H1 (cell line): ENCODE results near the gene IRS1. TPM values are rescaled to one million over a fixed set of nuclear protein-coding genes. Genes with fewer than 3 reads are reported as not detected.

Experiments used
- CTCF ChIA-PET: fragments of 300-600 bp; sonication (Branson Sonifier 250); formaldehyde crosslinking; loops from one replicate; lab custom pipeline; 2021; ENCODE audit not compliant: partially characterized antibody; lab: Charles Lee
- POLR2A ChIA-PET: fragments of 300-600 bp; sonication (Branson Sonifier 250); formaldehyde crosslinking; loops from one replicate; lab custom pipeline; 2021; ENCODE audit warnings: inconsistent platforms; ENCODE audit not compliant: partially characterized antibody; lab: Charles Lee
- DNase-seq, 2 experiments: peaks; one replicate each; pipeline versions ENCODE4 v3.0.0 to v3.0.0-alpha.2; 2010 to 2022; ENCODE audit warnings: low spot score in 2 of 2, low read depth in 1 of 2, mixed read lengths in 1 of 2
- FAIRE-seq: peaks from 2 replicates; lab custom pipeline; 2011; peaks lifted over from hg19 to GRCh38; lab: Jason Lieb, UNC
- H2AFZ ChIP-seq: 2 replicates; pipeline ENCODE4 v1.8.1; 2012; ENCODE audit warnings: low read length, inconsistent platforms
- H2AK5ac ChIP-seq: 2 replicates; pipeline ENCODE4 v1.6.1; 2013; ENCODE audit warnings: low read depth, low read length
- H2BK120ac ChIP-seq: replicated peaks from 2 replicates; pipeline ENCODE3; 2013; ENCODE audit warnings: low read depth, low read length, inconsistent platforms
- H2BK12ac ChIP-seq: 2 replicates; pipeline ENCODE4 v1.6.1; 2013; ENCODE audit warnings: low read depth, low read length
- H2BK15ac ChIP-seq: 2 replicates; pipeline ENCODE4 v1.6.1; 2013; ENCODE audit warnings: low read length
- H2BK20ac ChIP-seq: 2 replicates; pipeline ENCODE4 v1.6.1; 2013; ENCODE audit warnings: low read length
- H2BK5ac ChIP-seq: 2 replicates; pipeline ENCODE4 v1.6.1; 2013; ENCODE audit warnings: low read depth, low read length
- H3K14ac ChIP-seq: 2 replicates; pipeline ENCODE4 v1.6.1; 2013; ENCODE audit warnings: inconsistent platforms; ENCODE audit not compliant: insufficient read length
- H3K18ac ChIP-seq: 2 replicates; pipeline ENCODE4 v1.6.1; 2013; ENCODE audit warnings: low read length; ENCODE audit errors: extremely low read depth
- H3K23ac ChIP-seq: 2 replicates; pipeline ENCODE4 v1.6.1; 2013; ENCODE audit warnings: inconsistent platforms; ENCODE audit not compliant: insufficient read length
- H3K23me2 ChIP-seq: 2 replicates; pipeline ENCODE4 v1.6.1; 2013; ENCODE audit warnings: low read depth, low read length
- H3K27ac ChIP-seq: 2 replicates; pipeline ENCODE4 v1.6.1; 2011; ENCODE audit warnings: low read depth, low read length, inconsistent platforms
- H3K27me3 ChIP-seq, 4 experiments: replicated peaks in 1 of 4; 1 replicate in 1 of 4; 2 replicates in 3 of 4; pipeline versions ENCODE4 v1.6.1 to v1.8.1; 2011 to 2013; ENCODE audit warnings: low read length in 3 of 4, mild to moderate bottlenecking in 3 of 4, inconsistent platforms in 2 of 4, mixed read lengths in 2 of 4, moderate library complexity in 1 of 4; ENCODE audit not compliant: control insufficient read depth in 3 of 4, insufficient read depth in 3 of 4; ENCODE audit errors: extremely low read depth in 1 of 4
- H3K36me3 ChIP-seq, 4 experiments: 2 replicates each; pipeline versions ENCODE4 v1.6.1 to v1.8.1; 2011 to 2013; ENCODE audit warnings: mild to moderate bottlenecking in 4 of 4, low read length in 3 of 4, moderate library complexity in 2 of 4, control low read depth in 1 of 4, inconsistent platforms in 1 of 4; ENCODE audit not compliant: insufficient read depth in 4 of 4, control insufficient read depth in 2 of 4
- H3K4ac ChIP-seq: replicated peaks from 2 replicates; pipeline ENCODE3; 2013; ENCODE audit warnings: low read length, low read depth, mixed read lengths, inconsistent platforms; ENCODE audit not compliant: insufficient read length
- H3K4me1 ChIP-seq, 4 experiments: replicated peaks in 1 of 4; 1 replicate in 1 of 4; 2 replicates in 3 of 4; pipeline versions ENCODE4 v1.6.1 to v1.8.1; 2011 to 2013; ENCODE audit warnings: low read length in 3 of 4, inconsistent platforms in 2 of 4, mixed read lengths in 1 of 4; ENCODE audit not compliant: insufficient read depth in 4 of 4, control insufficient read depth in 3 of 4
- H3K4me2 ChIP-seq, 2 experiments: 2 replicates each; pipeline versions ENCODE4 v1.6.1 to v1.8.1; 2011 to 2013; ENCODE audit warnings: low read depth in 2 of 2, low read length in 2 of 2, control low read depth in 1 of 2, inconsistent platforms in 1 of 2, mild to moderate bottlenecking in 1 of 2; ENCODE audit not compliant: insufficient read depth in 1 of 2
- H3K4me3 ChIP-seq, 4 experiments: fragments of 200-600, 300-600 bp in 1 of 4; sonication (generic), shearing (Covaris generic), sonication (Bioruptor Twin) in 1 of 4; 2 replicates each; pipeline versions ENCODE4 v1.5.1 to v1.8.1; 2011 to 2016; ENCODE audit warnings: low read length in 4 of 4, low read depth in 3 of 4, control low read depth in 2 of 4, inconsistent platforms in 2 of 4, mild to moderate bottlenecking in 2 of 4, mixed read lengths in 1 of 4, moderate library complexity in 1 of 4; ENCODE audit not compliant: insufficient read depth in 2 of 4; ENCODE audit errors: extremely low read depth in 1 of 4
- H3K56ac ChIP-seq: replicated peaks from 2 replicates; pipeline ENCODE3; 2013; ENCODE audit warnings: low read depth, mild to moderate bottlenecking, mixed read lengths, low read length, inconsistent platforms; ENCODE audit not compliant: insufficient read length
- H3K79me1 ChIP-seq: 2 replicates; pipeline ENCODE4 v1.6.1; 2013; ENCODE audit warnings: low read depth, low read length, control low read depth
- H3K79me2 ChIP-seq, 2 experiments: 2 replicates each; pipeline versions ENCODE4 v1.6.1 to v1.8.1; 2012 to 2013; ENCODE audit warnings: low read length in 2 of 2, mild to moderate bottlenecking in 2 of 2, inconsistent platforms in 1 of 2; ENCODE audit not compliant: insufficient read depth in 2 of 2, control insufficient read depth in 1 of 2
- H3K9ac ChIP-seq, 4 experiments: replicated peaks in 1 of 4; 1 replicate in 1 of 4; 2 replicates in 3 of 4; pipeline versions ENCODE4 v1.6.1 to v1.8.1; 2011 to 2013; ENCODE audit warnings: low read depth in 3 of 4, low read length in 3 of 4, control low read depth in 2 of 4, mild to moderate bottlenecking in 2 of 4, moderate library complexity in 2 of 4, inconsistent platforms in 1 of 4; ENCODE audit errors: extremely low read depth in 1 of 4
- H3K9me3 ChIP-seq, 2 experiments: 2 replicates each; pipeline versions ENCODE4 v1.6.1 to v1.8.1; 2012 to 2013; ENCODE audit warnings: mild to moderate bottlenecking in 2 of 2, moderate library complexity in 2 of 2, control low read depth in 1 of 2, inconsistent platforms in 1 of 2, low read depth in 1 of 2, low read length in 1 of 2, mixed read lengths in 1 of 2; ENCODE audit not compliant: insufficient read depth in 2 of 2
- H4K20me1 ChIP-seq, 2 experiments: replicated peaks in 1 of 2; 2 replicates each; pipeline versions ENCODE3 to v1.8.1; 2011 to 2013; ENCODE audit warnings: inconsistent platforms in 2 of 2, low read length in 2 of 2, mild to moderate bottlenecking in 1 of 2; ENCODE audit not compliant: insufficient read depth in 2 of 2, control insufficient read depth in 1 of 2
- H4K5ac ChIP-seq: 2 replicates; pipeline ENCODE4 v1.6.1; 2013; ENCODE audit warnings: low read length, low read depth, mixed read lengths, inconsistent platforms; ENCODE audit not compliant: insufficient read length
- H4K8ac ChIP-seq: 2 replicates; pipeline ENCODE4 v1.8.0; 2013; ENCODE audit warnings: mild to moderate bottlenecking, moderate library complexity, low read length, inconsistent platforms; ENCODE audit not compliant: insufficient read depth; ENCODE audit errors: extremely low read depth
- H4K91ac ChIP-seq: replicated peaks from 2 replicates; pipeline ENCODE3; 2013; ENCODE audit warnings: low read length, mixed read lengths, inconsistent platforms; ENCODE audit not compliant: insufficient read length
- CBX5 ChIP-seq: fragments of 300-800, 300-1000 bp; sonication (generic); IDR thresholded peaks from 2 replicates; pipeline ENCODE4 v1.7.1; 2016; ENCODE audit warnings: antibody characterized with exemption, low read length, low read depth
- CBX8 ChIP-seq: fragments of 300-800, 300-1000 bp; sonication (generic); IDR thresholded peaks from 2 replicates; pipeline ENCODE4 v1.7.1; 2016; ENCODE audit warnings: low read depth, low read length, borderline replicate concordance
- JUND ChIP-seq: IDR thresholded peaks from 2 replicates; pipeline ENCODE4 v1.6.1; 2011; ENCODE audit warnings: mild to moderate bottlenecking, improper control_type of control experiment, low read length
- KDM5A ChIP-seq: fragments of 200-600 bp; IDR thresholded peaks from 2 replicates; pipeline ENCODE4 v1.7.1; 2012; ENCODE audit warnings: mild to moderate bottlenecking, low read length, inconsistent platforms, mixed read lengths
- MAFK ChIP-seq: IDR thresholded peaks from 2 replicates; pipeline ENCODE4 v1.6.1; 2012; ENCODE audit warnings: low read depth, mild to moderate bottlenecking, improper control_type of control experiment, low read length
- POLR2AphosphoS5 ChIP-seq: IDR thresholded peaks from 2 replicates; pipeline ENCODE4 v1.6.1; 2011; ENCODE audit warnings: low read depth, low read length
- SP1 ChIP-seq: IDR thresholded peaks from 2 replicates; pipeline ENCODE4 v1.6.1; 2011; ENCODE audit warnings: low read depth, low read length
- SP4 ChIP-seq: IDR thresholded peaks from 2 replicates; pipeline ENCODE4 v1.6.1; 2012; ENCODE audit warnings: low read length, inconsistent platforms
- SRF ChIP-seq: IDR thresholded peaks from 2 replicates; pipeline ENCODE4 v1.6.1; 2011; ENCODE audit warnings: mild to moderate bottlenecking, low read depth, low read length, moderate library complexity
- TAF1 ChIP-seq: IDR thresholded peaks from 2 replicates; pipeline ENCODE4 v1.6.1; 2011; ENCODE audit warnings: mild to moderate bottlenecking, low read depth, low read length
- USF2 ChIP-seq: IDR thresholded peaks from 2 replicates; pipeline ENCODE4 v1.6.1; 2011; ENCODE audit warnings: low read length, improper control_type of control experiment
- WGBS, 2 experiments: shearing (Covaris generic) in 1 of 2; methylation state at CpG; one replicate each; pipeline versions ENCODE4 v1.1.6 to v1.1.7; 2013 to 2015; ENCODE audit warnings: low lambda C conversion rate in 2 of 2, mixed read lengths in 2 of 2, inconsistent platforms in 1 of 2, low coverage in 1 of 2, missing lambda C conversion rate in 1 of 2; ENCODE audit not compliant: insufficient replicate concordance in 2 of 2, insufficient coverage in 1 of 2, insufficient read length in 1 of 2; ENCODE audit errors: extremely low coverage in 1 of 2, missing lambda C conversion rate in 1 of 2; 5-methylcytosine and 5-hydroxymethylcytosine counted together
- polyA plus RNA-seq, 7 experiments: library from polyadenylated mRNA; depleted of rRNA in 3 of 7; stranded (reverse) in 5 of 7; unstranded in 2 of 7; fragments of >200 nt in 5 of 7; fragments of 200-250 nt in 2 of 7; gene quantifications; 1 replicate in 5 of 7; 2 replicates in 1 of 7; 4 replicates in 1 of 7; pipeline versions ENCODE4 v1.2.1 to v1.2.3, GENCODE V29; 2011 to 2013; ENCODE audit warnings: missing spikeins in 2 of 7, mixed read lengths in 2 of 7
- total RNA-seq: library from RNA; stranded (reverse); fragmentation: NEBNext Ultra II Directional; extraction: Animal tissue kit (Norgen Biotek cat#: 25700); gene quantifications from 2 replicates; pipeline ENCODE4 v1.2.1, GENCODE V29; 2021

IRS1 gene
- total and polyA plus RNA-seq, 2 of the 8 experiments (the other 6 are each of a cell fraction or from before 2014, with no cell fraction given), result 9.1 to 26.9 TPM

- H3K9me3 ChIP-seq, result no peaks in the 10 kb centered on the region
- H4K8ac ChIP-seq, result no peak overlapping the region
- no peaks in the 10 kb centered on the region for H3K36me3 ChIP-seq
- H2BK120ac ChIP-seq, result no peak overlapping the region
- no peak overlapping the region for H3K4ac ChIP-seq
- no peaks in the 10 kb centered on the region; the same call in 1 of the 2 replicates for H3K79me1 ChIP-seq
- H3K56ac ChIP-seq, result no peak overlapping the region
- H3K4me2 ChIP-seq, result no peak overlapping the region
- no peaks in the 10 kb centered on the region for H4K20me1 ChIP-seq
- peaks cover 0 to 4% (median 1%) of the 10 kb centered on the region in 4 experiments; a peak in 3 of 7 replicates for H3K4me1 ChIP-seq
- no peak overlapping the region for H3K4me3 ChIP-seq
- TF ChIP-seq KDM5A, result no peak
- no peak for TF ChIP-seq POLR2AphosphoS5
- TF ChIP-seq CBX8, result no peak
- no peak for TF ChIP-seq TAF1
- no peak for TF ChIP-seq SP1
- TF ChIP-seq CBX5, result no peak
- no peak for TF ChIP-seq JUND
- no peak for TF ChIP-seq SP4
- TF ChIP-seq USF2, result no peak
- no peak for TF ChIP-seq MAFK
- no peak for TF ChIP-seq SRF
- no peak overlapping the region for H4K91ac ChIP-seq
- H2AFZ ChIP-seq, result no peak overlapping the region
- H4K5ac ChIP-seq, result no peak overlapping the region
- H2BK20ac ChIP-seq, result no peak overlapping the region
- no peak overlapping the region for H2BK5ac ChIP-seq
- peaks cover 0 to 39% of the 10 kb centered on the region in 2 experiments; a peak in 2 of 4 replicates for H3K79me2 ChIP-seq
- H2BK12ac ChIP-seq, result no peak overlapping the region
- no peak overlapping the region for H3K23ac ChIP-seq
- no peak for FAIRE-seq
- H3K14ac ChIP-seq, result no peak overlapping the region
- no peak overlapping the region for H2AK5ac ChIP-seq
- 87% methylated on average over 3 of the region's 3 CpGs; no CpG with 5 or more reads in 1 of the 2 experiments for WGBS, 2 experiments
- no peak overlapping the region for H3K27ac ChIP-seq
- H3K9ac ChIP-seq, result no peak overlapping the region
- DNase-seq, result no peak
- H3K27me3 ChIP-seq, result no peaks in the 10 kb centered on the region
- no peak overlapping the region for H3K18ac ChIP-seq
- no peak overlapping the region for H2BK15ac ChIP-seq
- ChIA-PET CTCF (interaction anchor here (3.5 kb wide), 1 partner anchor 9 kb away, joined by 15 read pairs; no protein-coding TSS in a partner anchor), POLR2A (no interaction called here)
- no peaks in the 10 kb centered on the region for H3K23me2 ChIP-seq
These were observed 40.5 kb downstream of the IRS1 start for GRCh38 chr2:226758921-226759640.
